ENCODE results near the gene DMXL1.

Gene DMXL1, protein sequence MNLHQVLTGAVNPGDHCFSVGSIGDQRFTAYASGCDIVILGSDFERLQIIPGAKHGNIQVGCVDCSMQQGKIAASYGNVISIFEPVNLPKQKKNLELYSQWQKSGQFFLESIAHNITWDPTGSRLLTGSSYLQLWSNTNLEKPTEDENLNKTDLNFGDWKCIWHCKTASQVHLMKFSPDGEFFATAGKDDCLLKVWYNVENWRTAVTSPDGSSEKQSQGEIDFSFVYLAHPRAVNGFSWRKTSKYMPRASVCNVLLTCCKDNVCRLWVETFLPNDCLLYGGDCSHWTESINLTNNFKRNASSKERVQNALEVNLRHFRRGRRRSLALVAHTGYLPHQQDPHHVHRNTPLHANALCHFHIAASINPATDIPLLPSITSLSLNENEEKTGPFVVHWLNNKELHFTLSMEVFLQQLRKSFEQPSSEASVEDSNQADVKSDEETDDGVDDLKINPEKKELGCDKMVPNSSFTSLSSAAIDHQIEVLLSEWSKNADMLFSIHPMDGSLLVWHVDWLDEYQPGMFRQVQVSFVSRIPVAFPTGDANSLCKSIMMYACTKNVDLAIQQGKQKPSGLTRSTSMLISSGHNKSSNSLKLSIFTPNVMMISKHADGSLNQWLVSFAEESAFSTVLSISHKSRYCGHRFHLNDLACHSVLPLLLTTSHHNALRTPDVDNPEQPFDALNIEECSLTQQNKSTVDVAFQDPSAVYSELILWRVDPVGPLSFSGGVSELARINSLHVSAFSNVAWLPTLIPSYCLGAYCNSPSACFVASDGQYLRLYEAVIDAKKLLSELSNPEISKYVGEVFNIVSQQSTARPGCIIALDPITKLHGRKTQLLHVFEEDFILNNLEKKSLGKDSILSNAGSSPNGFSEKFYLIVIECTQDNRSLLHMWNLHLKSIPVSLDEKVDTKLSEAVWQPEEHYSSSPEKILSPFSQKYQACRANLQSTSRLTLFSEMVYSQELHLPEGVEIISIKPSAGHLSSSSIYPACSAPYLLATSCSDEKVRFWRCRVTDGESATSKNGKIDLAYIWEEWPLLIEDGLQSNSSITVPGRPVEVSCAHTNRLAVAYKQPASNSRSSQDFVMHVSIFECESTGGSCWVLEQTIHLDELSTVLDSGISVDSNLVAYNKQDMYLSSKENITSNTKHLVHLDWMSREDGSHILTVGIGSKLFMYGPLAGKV (N-terminal part only)

DNA sequence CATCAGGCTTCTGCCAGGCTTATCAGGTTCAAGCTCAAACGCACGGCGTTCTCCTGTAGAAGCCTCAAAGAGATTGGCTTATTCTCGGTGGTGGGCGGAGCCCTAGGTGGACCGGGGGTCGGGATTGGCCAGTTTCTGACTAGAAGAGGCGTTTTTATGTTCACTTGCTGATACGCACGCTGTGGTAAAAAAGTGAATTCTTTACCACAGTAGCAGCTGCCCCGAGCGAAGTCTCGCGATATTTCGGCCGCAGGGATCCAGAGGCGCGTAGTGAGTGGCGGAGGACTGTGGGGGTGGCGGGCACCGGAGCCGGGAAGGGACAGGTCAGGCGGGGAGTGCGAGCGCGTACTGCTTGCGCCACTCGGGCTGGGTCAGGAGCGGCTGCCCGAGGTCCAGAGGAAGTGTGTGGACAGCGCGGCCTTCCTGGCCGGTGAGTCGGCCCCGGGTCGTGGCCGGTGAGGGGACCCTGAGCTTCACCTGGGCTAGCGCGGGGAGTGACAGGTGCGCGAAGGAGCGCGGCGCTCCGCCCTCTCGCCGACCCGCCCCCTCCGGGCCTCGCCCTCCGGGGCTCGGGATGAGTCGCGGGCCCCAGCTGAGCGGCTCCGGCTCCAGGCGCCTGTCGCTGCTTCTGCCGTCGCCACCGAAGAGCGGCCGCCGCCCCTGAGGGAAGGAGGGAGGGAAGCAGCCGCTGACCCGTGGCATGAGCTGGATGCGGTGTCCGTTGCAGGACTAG is at the start of gene DMXL1:
Gene DMXL1, plus strand, starts transcription at position 260 of the 733 bp plus-strand sequence. CDS start 483 bp downstream, outside the sequence.
- peak; percentile 100 for DNase-seq

GRCh38 chr5:119021149-119021732 is 49.6 kb upstream of the DMXL1 start:
- no peak for DNase-seq

DNA sequence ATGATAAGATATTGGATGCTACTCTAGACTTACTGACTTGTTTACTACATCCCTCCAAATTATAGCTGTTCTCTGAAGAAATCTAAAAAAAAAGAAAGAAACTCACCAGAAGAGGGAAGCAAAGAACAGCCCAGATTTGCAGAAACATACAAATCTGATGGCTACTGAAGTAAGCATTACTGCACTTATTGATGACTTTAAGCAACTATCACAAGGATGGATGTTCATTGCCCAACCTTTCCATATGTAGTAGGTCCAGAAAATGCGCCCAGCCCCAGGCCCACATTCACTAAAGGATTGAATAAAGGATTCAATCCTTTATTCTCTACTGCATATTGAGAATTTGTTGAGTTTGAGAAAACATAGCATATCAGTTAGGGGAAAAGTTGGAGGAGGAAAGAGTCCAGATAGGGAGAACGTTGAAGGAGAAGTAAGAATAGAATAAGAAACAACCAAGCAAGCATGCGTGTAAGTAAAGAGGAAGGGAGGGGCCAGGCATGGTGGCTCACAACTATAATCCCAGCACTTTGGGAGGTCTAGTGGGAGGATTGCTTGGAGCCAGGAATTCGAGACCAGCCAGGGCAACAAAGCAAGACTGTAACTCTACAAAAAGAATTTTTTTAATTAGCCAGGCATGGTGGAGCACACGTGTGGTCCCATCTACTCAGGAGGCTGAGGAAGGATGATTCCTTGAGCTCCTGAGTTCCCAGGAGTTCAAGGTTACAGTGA is 48.7 kb upstream of the DMXL1 start:
- peak; percentile 47 for DNase-seq

DNA sequence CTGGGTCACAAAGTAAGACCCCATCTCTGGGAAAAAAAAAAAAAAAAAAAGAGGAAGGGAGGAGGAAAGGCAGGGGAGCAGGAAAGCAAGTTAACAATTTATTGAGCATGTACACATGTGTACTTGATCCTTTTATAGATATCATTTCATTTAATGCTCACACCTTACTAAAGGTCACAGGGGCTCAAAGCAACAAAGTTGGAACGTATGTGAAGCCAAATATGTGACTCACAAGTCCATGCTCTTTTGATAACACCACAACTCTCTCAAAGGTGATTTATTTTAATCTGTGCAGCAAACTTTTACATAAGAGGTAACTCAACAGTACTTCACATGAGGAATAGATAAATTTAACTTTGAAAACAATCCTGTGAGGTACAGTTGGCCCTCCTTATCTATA is 48.1 kb upstream of the DMXL1 start:
- DNase-seq: no peak

DNA sequence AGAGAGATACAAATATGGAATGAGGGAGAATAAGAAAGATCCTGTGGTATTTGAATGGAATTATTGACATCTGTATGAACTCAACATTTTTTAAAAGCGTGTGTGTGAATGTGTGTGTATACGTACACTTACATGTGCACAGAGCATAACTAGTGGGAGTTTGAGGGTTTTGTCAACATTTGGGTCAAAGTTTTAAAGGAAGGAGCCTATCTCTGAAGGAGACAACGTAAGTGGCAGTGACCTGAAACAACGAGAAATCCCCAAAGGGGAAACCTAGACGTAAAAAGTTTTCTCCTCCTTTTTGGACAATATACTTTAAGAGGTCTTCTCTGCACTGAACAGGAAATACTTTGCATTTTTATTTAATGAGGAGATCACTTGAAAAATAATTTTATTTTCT is 42.3 kb upstream of the DMXL1 start:
- DNase-seq: no peak

- no peak for DNase-seq
Measured at GRCh38 chr5:119031011-119031886, 39.6 kb upstream of the DMXL1 start.

DNA sequence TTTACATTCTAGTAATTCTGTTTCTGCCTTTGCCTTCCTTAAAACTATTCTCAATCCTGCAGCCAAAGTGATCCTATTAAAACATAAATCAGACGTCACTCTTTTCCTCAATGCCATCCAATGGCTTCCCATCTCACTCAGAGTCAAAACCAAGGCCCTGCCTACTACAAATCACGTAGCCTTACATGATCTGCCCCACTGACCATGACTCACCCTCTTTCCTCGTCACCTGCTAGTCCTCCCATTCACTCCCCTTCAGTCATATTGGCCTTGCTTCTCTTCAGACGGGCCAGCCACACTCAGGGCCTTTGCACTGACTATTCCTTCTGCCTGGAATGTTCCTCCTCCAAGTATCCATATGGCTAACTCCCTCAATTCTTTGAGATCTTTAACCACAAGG is 39.0 kb upstream of the DMXL1 start:
- DNase-seq: peak; percentile 86

DNA sequence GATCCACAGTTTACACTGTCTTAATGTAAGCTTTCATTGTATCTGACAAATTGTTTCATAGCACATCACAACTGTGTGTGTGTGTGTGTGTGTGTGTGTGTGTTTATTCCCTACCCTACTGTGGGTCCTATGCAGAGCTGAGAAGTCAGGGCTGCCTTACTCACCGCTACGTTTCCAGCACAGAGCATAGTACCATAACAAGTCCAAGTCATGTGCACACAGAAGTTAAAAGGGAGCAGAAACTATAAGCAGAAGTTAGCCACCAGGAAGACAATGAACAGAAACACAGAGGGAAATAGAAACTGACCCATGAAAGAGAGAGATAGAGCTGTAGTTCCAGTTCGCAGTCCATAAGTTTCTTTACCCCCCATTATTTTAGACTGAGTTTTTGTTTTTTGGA is 38.2 kb upstream of the DMXL1 start:
- peak; percentile 90 for DNase-seq

- no peak for DNase-seq
Measured at GRCh38 chr5:119033135-119033534, 37.8 kb upstream of the DMXL1 start.

- DNase-seq: peak; percentile 68
Measured at GRCh38 chr5:119036101-119036762, 34.7 kb upstream of the DMXL1 start.

GRCh38 chr5:119037496-119038215 is 33.2 kb upstream of the DMXL1 start:
- DNase-seq: no peak

- DNase-seq: no peak
Measured at GRCh38 chr5:119048246-119048645, 22.6 kb upstream of the DMXL1 start.

DNA sequence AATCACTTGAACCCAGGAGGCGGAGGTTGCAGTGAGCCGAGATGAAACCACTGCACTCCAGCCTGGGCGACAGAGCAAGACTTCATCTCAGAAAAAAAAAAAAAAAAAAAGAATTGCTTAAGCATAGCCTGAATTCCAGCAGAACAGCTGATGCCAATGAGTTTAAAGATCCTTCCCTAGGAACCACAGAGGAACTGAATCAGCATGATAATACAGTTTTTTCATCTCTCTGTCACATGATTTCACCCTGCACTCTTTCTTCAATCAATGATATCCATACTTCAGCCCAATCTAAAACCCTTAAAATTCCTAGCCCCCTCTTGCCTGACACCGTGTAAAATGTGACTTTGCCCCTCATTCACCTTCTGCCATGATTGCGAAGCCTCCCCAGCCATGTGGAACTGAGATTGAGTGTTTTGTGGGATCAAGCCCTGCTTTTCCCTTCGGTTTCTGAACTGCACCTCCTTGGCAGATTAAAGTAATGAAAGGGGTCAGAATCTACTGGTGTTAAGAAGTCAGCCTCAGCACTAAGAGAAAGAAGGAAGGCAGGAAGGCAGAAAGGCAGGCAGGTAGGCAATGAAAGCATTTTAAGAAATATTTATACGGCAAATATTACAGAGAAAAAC is 20.9 kb upstream of the DMXL1 start:
- peak; percentile 70 for DNase-seq

- no peak for DNase-seq
Measured at GRCh38 chr5:119054101-119054500, 16.8 kb upstream of the DMXL1 start.

DNA sequence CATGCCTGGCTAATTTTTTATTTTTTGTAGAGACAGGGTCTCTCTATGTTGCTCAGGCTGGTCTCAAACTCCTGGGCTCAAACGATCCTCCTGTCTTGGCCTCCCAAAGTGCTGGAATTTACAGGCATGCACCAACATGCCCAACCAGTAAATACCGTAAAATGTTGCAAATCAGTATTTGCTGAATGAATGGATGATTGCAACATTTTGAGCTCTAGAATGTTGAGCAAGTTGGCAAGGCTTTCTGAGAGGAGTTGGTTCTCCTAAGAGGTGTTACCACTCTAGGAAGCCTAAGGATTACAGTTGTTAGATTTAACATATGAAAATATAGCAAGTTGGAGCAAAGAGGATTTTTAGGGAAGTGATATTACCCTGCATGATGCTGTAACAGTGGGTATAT is 15.6 kb upstream of the DMXL1 start:
- peak; percentile 70 for DNase-seq

DNA sequence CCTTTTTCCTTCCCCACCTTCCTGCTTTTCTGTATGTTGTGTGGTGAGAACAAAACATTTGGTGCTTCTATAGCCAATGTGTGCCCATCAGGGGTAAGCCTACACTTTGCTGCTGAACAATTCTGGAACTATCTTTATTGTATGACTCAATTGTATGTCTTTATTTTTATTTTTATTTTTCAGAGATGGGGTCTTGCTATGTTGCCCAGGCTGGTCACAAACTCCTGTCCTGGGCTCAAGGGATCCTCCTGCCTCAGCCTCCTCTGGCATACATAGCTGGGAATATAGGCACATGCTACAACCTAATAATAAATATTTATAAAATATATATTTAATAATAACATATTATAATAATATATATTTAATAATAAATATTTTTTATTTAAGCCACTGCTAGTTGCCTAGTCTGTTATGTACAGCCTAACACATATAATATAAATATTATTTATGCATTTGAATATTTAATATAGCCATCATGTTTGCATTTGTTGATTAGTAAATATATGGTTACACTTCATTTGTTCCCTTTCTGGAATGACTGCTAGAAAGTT is 11.8 kb upstream of the DMXL1 start:
- no peak for DNase-seq

GRCh38 chr5:119059740-119060255 is 11.1 kb upstream of the DMXL1 start:
- DNase-seq: no peak
